AG04450 (cell line): Measurements from ENCODE around the gene CRYGN. TPM values are rescaled to one million over a fixed set of nuclear protein-coding genes. Genes with fewer than 3 reads are reported as not detected.

Experiments used
- CTCF ChIA-PET: fragments of 300-600, 350-600 bp; formaldehyde crosslinking; extraction: SDS; loops from one replicate; lab custom pipeline; 2022; ENCODE audit warnings: antibody characterized with exemption, inconsistent platforms; lab: Charles Lee
- POLR2A ChIA-PET: fragments of 350-600 bp; formaldehyde crosslinking; extraction: SDS; loops from one replicate; lab custom pipeline; 2021; ENCODE audit warnings: antibody characterized with exemption, inconsistent platforms; lab: Yijun Ruan, JAX
- DNase-seq: peaks from one replicate; pipeline ENCODE4 v3.0.0-alpha.2; 2011; ENCODE audit warnings: low read depth, low spot score
- H3K27ac ChIP-seq: one replicate; pipeline ENCODE4 v1.5.1; 2012; ENCODE audit warnings: low read depth, low read length, control low read depth
- H3K27me3 ChIP-seq: one replicate; pipeline ENCODE4 v1.6.0; 2012; ENCODE audit warnings: low read length; ENCODE audit not compliant: control insufficient read depth, insufficient read depth
- H3K4me3 ChIP-seq: 2 replicates; pipeline ENCODE4 v1.5.1; 2011; ENCODE audit warnings: mild to moderate bottlenecking, low read depth, low read length, control low read depth
- H3K9me3 ChIP-seq: 2 replicates; pipeline ENCODE4 v1.5.1; 2012; ENCODE audit warnings: low read length; ENCODE audit not compliant: control insufficient read depth, insufficient read depth
- polyA minus RNA-seq: library from RNA; depleted of rRNA, polyadenylated mRNA; stranded (reverse); fragments of >200 nt; gene quantifications from 2 replicates; pipeline ENCODE4 v1.2.3, GENCODE V29; 2011; rRNA and poly(A)+ RNA removed
- polyA plus RNA-seq: library from polyadenylated mRNA; depleted of rRNA; stranded (reverse); fragments of >200 nt; gene quantifications from 2 replicates; pipeline ENCODE4 v1.2.3, GENCODE V29; 2011; rRNA removed
- TF ChIP-seq, protein P1 (sequence below): IDR thresholded peaks from 2 replicates; pipeline ENCODE4 v1.5.1; 2011; ENCODE audit warnings: low read depth, low read length, control low read depth, inconsistent platforms

The CRYGN gene, protein sequence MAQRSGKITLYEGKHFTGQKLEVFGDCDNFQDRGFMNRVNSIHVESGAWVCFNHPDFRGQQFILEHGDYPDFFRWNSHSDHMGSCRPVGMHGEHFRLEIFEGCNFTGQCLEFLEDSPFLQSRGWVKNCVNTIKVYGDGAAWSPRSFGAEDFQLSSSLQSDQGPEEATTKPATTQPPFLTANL
- polyA plus RNA-seq, result not detected in 2 replicates
- polyA minus RNA-seq, result not detected in 2 replicates

DNA sequence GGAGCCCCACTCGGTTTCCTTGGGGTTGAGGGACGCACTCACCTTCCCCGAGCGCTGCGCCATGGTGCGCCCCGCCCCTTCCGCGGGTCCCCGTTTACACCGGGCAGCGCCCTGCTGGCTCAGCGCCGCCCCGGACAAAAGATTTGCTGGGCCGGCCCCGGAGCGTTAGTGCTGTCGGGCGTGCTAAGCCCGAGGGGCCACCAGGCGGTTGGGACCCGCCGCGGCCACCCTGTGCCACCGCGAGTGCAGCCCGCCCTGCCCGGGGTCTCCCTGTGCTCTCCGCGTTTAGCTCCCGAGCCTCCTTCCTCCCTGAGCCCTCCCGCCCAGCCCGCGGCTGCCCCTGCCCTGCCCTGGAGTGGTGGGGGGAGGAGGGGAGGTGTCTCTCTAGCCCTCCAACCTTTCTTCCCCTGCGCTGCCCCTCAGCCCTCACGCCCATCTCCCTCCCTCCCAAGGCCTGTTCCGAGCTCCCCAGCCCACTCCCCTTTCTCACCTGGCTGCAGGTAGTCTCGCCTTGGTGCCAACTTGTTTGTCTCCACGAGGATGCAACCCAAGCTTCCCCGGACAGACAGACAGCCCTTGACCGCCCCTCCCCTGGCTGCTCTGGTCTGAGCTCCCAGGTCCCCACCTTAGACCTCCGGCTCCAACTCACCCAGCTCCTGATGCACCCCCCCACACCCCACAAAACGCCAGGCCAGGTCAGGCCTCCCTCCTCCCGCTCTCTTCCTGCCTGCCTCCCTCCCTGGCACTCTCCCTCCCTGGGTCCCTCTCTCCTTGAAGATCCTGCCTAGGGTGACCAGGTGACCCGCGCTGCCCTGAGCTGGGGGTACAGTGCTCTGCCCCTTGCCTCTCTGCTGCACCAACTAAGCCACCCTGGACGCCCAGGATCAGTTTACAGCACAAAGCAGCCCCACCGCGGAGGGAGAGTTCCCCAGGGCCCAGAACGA lies at the start of gene CRYGN:
Gene CRYGN (minus strand): TSS at position 287 of the 944 bp plus-strand sequence. CDS start 224 bp downstream, at position 63.
- peaks cover 7% of the 10 kb centered on the region; the same call in 1 of the 2 replicates for H3K9me3 ChIP-seq
- H3K27me3 ChIP-seq, result peaks cover 14% of the 10 kb centered on the region
- DNase-seq, result no peak
- H3K27ac ChIP-seq, result no peak within 1 kb of the TSS
- CTCF ChIA-PET, result interaction anchor here (2.6 to 5.5 kb wide), 2 partner anchors 9 to 72 kb away, joined by 14 to 34 read pairs; no protein-coding TSS in a partner anchor
- H3K4me3 ChIP-seq, result peak within 1 kb of the TSS; percentile 41
- TF ChIP-seq, protein P1, sequence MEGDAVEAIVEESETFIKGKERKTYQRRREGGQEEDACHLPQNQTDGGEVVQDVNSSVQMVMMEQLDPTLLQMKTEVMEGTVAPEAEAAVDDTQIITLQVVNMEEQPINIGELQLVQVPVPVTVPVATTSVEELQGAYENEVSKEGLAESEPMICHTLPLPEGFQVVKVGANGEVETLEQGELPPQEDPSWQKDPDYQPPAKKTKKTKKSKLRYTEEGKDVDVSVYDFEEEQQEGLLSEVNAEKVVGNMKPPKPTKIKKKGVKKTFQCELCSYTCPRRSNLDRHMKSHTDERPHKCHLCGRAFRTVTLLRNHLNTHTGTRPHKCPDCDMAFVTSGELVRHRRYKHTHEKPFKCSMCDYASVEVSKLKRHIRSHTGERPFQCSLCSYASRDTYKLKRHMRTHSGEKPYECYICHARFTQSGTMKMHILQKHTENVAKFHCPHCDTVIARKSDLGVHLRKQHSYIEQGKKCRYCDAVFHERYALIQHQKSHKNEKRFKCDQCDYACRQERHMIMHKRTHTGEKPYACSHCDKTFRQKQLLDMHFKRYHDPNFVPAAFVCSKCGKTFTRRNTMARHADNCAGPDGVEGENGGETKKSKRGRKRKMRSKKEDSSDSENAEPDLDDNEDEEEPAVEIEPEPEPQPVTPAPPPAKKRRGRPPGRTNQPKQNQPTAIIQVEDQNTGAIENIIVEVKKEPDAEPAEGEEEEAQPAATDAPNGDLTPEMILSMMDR, result no peak
- POLR2A ChIA-PET, result no interaction called here

DNA sequence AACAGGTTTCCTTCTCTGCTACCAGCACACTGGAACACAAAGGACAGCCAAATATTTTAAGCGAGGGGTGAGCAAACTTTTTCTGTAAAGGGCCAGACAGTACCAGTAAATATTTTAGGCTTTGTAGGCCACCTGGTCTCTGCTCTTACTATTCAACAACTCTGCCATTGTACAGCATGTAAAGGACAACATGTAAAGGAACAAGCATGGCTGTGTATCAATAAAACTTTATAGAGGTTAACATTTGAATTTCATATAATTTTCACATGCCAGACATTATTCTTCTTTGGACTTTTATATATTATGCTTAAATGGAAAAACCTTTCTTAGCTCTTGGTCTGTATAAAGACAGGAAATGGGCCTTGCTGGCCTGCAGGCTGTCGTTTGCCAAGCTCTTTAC lies 49.6 kb upstream of the CRYGN start:
- ChIA-PET POLR2A (no interaction called here), CTCF (interaction anchor here (1.2 kb wide), 1 partner anchor 269 kb away, joined by 4 read pairs; no protein-coding TSS in a partner anchor)
- TF ChIP-seq, protein P1, result no peak

DNA sequence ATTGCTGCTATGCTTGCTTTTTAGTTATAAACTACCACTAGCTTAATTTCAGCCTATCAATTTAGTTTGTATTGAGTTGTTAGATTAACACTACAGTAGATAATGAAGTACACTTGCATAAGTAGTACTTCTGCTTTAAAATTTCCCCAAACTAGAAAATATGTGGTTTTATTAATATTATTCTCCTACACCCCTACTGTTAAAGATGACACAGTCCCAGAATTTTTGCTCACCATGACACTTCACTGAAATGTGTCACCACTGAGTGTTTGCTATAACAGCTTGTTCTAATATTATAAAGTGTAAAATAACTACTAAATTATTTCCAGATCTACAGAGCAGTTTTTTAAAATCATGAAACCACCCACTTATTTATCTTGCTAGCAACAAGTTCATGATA lies 48.2 kb upstream of the CRYGN start:
- ChIA-PET POLR2A (no interaction called here), CTCF (interaction anchor here (1.2 kb wide), 2 partner anchors 28 to 40 kb away, joined by 3 read pairs; no protein-coding TSS in a partner anchor)
- H3K27me3 ChIP-seq, result no peaks in the 10 kb centered on the region
- no peak overlapping the region for H3K4me3 ChIP-seq
- no peak for DNase-seq
- no peak overlapping the region for H3K27ac ChIP-seq
- no peaks in the 10 kb centered on the region; the same call in 1 of the 2 replicates for H3K9me3 ChIP-seq
- TF ChIP-seq, protein P1, result no peak

More for the DNA sequence above, 49.6 kb upstream of the CRYGN start:
- Histone ChIP-seq H3K4me3 (no peak overlapping the region), H3K27me3 (no peaks in the 10 kb centered on the region), H3K27ac (no peak overlapping the region), H3K9me3 (no peaks in the 10 kb centered on the region; the same call in 1 of the 2 replicates)
- DNase-seq, result no peak

DNA sequence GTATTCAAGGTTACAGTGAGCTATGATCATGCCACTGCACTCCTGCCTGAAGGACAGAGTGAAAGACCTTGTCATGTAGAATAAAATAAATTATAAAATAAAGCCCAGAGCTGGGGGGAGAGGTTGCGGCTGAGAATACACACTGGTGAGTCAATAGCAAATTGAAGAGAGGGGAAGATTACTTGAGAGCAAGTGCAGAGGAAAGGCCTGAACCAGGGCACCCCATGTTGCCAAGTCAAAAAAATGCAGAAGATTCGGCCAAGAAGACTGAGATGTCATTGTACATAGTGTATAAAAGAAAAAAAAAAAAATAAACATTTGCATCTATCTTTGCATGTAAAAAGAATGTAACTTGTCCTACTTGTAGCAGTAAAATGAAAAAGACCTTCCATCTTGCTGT lies 47.3 kb upstream of the CRYGN start:
- Histone ChIP-seq H3K27me3 (no peaks in the 10 kb centered on the region), H3K4me3 (no peak overlapping the region), H3K27ac (no peak overlapping the region), H3K9me3 (no peaks in the 10 kb centered on the region)
- ChIA-PET CTCF (interaction anchor here (1.2 kb wide), 1 partner anchor 27 kb away, joined by 3 read pairs; no protein-coding TSS in a partner anchor), POLR2A (no interaction called here)
- DNase-seq, result no peak
- TF ChIP-seq, protein P1, result no peak
